Tibial nerve (tissue), 4 donors: Measurements from ENCODE around the gene TMEM178B. TPM values are rescaled to one million over a fixed set of nuclear protein-coding genes. Genes with fewer than 3 reads are reported as not detected.
"Not testable (repeated sequence)": the region's sequence is repeated elsewhere in the genome, so short reads cannot be mapped to it uniquely, and the experiment has no call there.

ENCODE experiments used
- DNase-seq, 2 donors: peaks; one replicate each; pipeline ENCODE4 v3.0.0-alpha.2; 2019; ENCODE audit warnings: low spot score in 2 of 2
- H3K27ac ChIP-seq, 4 donors: fragments of 200-600 bp; sonication (generic) in 3 of 4; one replicate each; pipeline ENCODE4 v1.5.1; 2017 to 2019; ENCODE audit warnings: mild to moderate bottlenecking in 1 of 4
- H3K27me3 ChIP-seq, 2 donors: fragments of 200-600 bp; sonication (generic) in 1 of 2; one replicate each; pipeline versions ENCODE4 v1.5.1 to v1.6.0; 2017 to 2019
- H3K36me3 ChIP-seq, 3 donors: fragments of 200-600 bp; sonication (generic); one replicate each; pipeline ENCODE4 v1.5.1; 2018 to 2019
- H3K4me1 ChIP-seq, 4 donors: fragments of 200-600 bp; sonication (generic) in 3 of 4; one replicate each; pipeline ENCODE4 v1.5.1; 2017 to 2019
- H3K4me3 ChIP-seq, 4 donors: fragments of 200-600 bp; sonication (generic) in 3 of 4; one replicate each; pipeline ENCODE4 v1.5.1; 2017 to 2019; ENCODE audit warnings: mild to moderate bottlenecking in 1 of 4, moderate library complexity in 1 of 4
- H3K9me3 ChIP-seq, 4 donors: fragments of 200-600 bp; sonication (generic) in 3 of 4; one replicate each; pipeline ENCODE4 v1.5.1; 2017 to 2019
- EP300 ChIP-seq, 2 donors: sonication (generic); formaldehyde crosslinking; IDR thresholded peaks; one replicate each; pipeline ENCODE4 v1.6.1; 2017; ENCODE audit warnings: antibody characterized with exemption in 2 of 2, mild to moderate bottlenecking in 1 of 2
- POLR2A ChIP-seq, 2 donors: fragments of 450-650 bp; IDR thresholded peaks; one replicate each; pipeline ENCODE4 v1.6.1; 2017; ENCODE audit warnings: antibody characterized with exemption in 2 of 2, mild to moderate bottlenecking in 2 of 2, moderate library complexity in 2 of 2
- WGBS, 2 donors: methylation state at CpG; one replicate each; pipeline ENCODE4 v1.1.5; 2018; 5-methylcytosine and 5-hydroxymethylcytosine counted together
- total RNA-seq, 4 donors: library from RNA; depleted of rRNA; stranded (reverse); fragments of >200 nt; gene quantifications; one replicate each; pipeline ENCODE4 v1.1.0, GENCODE V29; 2016
- TF ChIP-seq, protein P1 (sequence below), 5 experiments: fragments of 200-600 bp in 3 of 5; fragments of 450-650 bp in 2 of 5; sonication (generic) in 3 of 5; IDR thresholded peaks; one replicate each; pipeline ENCODE4 v1.5.1; 2016 to 2019; ENCODE audit warnings: antibody characterized with exemption in 5 of 5, mild to moderate bottlenecking in 3 of 5, moderate library complexity in 2 of 5

Gene TMEM178B
- total RNA-seq, 4 donors from 2014 or later = 0.30 to 0.78 (median 0.53) TPM

DNA sequence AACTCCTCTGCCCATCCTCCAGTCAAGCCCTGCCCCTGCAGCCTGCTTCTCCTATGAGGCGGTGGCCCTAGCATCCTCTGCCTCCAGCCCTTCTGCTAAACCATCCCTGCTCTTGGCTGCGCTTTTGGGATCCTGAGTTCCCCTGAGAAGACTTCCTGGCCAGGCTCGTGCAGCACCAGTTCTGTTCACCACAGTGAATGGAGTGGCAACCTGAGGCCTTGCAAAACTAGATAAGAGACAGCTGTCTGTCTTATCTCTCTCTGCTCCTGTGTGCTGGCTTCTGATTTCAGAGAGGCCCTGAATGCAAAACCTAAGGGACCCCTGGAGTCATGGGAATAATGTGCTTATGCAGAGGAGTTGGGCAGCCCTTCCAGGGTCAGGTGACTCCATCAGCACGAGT, 119.2 kb downstream of the TMEM178B start:
- Histone ChIP-seq H3K9me3 (peaks cover 0 to 18% (median 0%) of the 10 kb centered on the region in 4 donors), H3K4me1 (no peaks in the 10 kb centered on the region), H3K4me3 (no peak overlapping the region), H3K36me3 (no peaks in the 10 kb centered on the region), H3K27ac (no peak overlapping the region), H3K27me3 (no peaks in the 10 kb centered on the region)
- DNase-seq = no peak
- 83 to 92% methylated on average over 3 to 4 of the region's 4 CpGs for WGBS, 2 donors
- TF ChIP-seq EP300 (IDR thresholded peaks at IDR 0.05) (no peak), POLR2A (IDR thresholded peaks at IDR 0.05) (no peak)
- TF ChIP-seq, protein P1, sequence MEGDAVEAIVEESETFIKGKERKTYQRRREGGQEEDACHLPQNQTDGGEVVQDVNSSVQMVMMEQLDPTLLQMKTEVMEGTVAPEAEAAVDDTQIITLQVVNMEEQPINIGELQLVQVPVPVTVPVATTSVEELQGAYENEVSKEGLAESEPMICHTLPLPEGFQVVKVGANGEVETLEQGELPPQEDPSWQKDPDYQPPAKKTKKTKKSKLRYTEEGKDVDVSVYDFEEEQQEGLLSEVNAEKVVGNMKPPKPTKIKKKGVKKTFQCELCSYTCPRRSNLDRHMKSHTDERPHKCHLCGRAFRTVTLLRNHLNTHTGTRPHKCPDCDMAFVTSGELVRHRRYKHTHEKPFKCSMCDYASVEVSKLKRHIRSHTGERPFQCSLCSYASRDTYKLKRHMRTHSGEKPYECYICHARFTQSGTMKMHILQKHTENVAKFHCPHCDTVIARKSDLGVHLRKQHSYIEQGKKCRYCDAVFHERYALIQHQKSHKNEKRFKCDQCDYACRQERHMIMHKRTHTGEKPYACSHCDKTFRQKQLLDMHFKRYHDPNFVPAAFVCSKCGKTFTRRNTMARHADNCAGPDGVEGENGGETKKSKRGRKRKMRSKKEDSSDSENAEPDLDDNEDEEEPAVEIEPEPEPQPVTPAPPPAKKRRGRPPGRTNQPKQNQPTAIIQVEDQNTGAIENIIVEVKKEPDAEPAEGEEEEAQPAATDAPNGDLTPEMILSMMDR (IDR thresholded peaks at IDR 0.05) = no peak

DNA sequence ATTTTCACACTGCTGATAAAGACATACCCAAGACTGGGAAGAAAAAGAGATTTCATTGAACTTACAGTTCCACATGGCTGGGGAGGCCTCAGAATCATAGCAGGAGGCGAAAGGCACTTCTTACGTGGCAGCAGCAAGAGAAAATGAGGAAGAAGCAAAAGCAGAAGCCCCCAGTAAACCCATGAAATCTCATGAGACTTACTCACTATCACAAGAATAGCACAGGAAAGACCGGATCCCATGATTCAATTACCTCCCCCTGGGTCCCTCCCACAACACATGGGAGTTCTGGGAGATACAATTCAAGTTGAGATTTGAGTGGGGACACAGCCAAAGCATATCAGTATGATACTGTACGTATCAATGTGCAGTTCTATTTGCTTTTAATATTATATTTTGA, 121.9 kb downstream of the TMEM178B start:
- H3K9me3 ChIP-seq = peaks cover 0 to 18% (median 0%) of the 10 kb centered on the region in 4 donors
- WGBS, 2 donors = 80 to 83% methylated on average over 4 of the region's 4 CpGs
- not testable (repeated sequence) for H3K27ac ChIP-seq, H3K4me3 ChIP-seq, DNase-seq, H3K36me3 ChIP-seq, H3K4me1 ChIP-seq, H3K27me3 ChIP-seq

DNA sequence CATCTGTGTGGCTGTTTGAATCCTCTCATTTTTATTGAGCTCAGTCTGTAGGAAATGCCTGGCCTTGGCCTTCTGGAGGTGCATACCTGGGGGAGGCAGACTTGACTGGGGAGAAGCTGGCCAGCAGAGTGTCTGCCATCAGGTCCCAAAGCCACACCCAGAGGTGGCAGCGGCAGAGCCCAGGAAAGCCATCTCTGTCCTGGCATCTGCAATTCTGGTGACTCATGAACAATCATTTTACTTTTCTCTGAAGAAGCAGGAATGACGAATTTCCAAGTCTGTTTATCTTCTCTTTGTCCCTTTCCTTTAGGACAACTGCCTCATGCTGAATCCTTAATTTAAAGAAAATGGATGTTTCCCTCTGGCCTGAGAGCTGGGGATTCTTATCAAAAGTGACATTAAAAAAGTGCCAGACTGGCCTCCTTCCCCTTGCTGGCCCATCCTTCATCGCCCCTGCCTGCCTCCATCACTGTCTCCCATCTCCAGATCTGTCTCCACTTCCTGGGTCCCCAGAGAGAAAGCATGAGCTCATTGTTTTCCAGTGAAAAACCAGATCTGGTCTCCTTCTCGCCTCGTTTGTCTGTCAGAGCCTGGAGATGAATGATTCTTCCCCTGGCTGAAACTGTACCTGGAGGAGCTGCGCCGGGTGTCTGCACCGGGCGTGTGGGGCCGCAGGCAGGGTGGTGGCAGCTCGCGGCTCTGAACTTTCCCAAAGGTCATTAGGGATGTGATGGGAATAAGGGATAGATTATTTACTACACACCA, 124.5 kb downstream of the TMEM178B start:
- WGBS, 2 donors = 46 to 65% methylated on average over 12 of the region's 12 CpGs
- H3K9me3 ChIP-seq = peaks cover 0 to 18% (median 0%) of the 10 kb centered on the region in 4 donors
- no peak overlapping the region for H3K27ac ChIP-seq
- no peak for DNase-seq
- H3K4me1 ChIP-seq = no peaks in the 10 kb centered on the region
- no peaks in the 10 kb centered on the region for H3K36me3 ChIP-seq
- TF ChIP-seq, protein P1 (IDR thresholded peaks at IDR 0.05) = no peak
- TF ChIP-seq EP300 (IDR thresholded peaks at IDR 0.05) (no peak), POLR2A (IDR thresholded peaks at IDR 0.05) (no peak)
- H3K4me3 ChIP-seq = no peak overlapping the region
- H3K27me3 ChIP-seq = no peaks in the 10 kb centered on the region

DNA sequence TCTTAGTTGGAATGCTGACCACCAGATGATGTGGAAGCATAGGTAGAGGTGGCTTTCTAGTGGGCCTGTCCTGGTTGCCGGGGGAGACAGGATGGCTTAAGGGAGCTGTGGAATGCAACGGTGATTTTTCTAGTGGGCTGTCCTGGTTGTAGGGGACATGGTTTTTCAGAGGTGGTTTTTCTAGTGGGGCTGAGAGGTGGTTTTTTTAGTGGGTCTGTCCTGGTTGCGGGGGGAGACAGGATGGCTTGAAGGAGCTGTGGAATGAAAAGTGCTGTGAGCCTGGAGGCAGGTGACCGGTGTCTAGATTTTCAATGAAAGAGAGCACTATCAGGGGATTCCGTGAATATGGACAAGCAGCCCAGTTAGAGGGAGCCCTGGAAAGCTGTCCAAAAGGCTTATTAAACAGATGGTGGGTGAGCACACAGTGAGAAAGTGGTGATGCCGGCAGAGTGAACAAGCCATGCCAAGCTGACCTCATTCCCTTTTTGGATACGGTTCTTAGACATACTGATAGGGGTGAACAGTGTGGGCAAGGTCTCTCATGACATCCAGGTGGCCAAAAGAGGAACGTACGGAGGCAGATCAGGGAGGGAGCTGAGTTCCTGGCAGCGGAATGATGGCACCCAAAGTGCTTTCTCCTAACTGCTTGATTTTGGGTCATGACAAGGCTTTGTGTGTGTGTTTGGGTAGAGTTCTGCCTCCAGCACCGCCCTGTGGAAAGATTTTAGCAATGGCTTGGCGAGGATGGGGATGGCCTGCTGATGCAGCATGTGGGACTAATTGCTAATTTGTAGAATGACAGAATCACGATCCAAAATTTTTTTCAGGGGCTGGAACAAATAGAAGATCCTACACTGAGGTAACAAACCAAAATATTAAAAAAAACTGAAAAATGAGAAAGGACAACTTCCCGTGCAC, 126.6 kb downstream of the TMEM178B start:
- TF ChIP-seq POLR2A (IDR thresholded peaks at IDR 0.05) = no peak
- no peak for TF ChIP-seq EP300 (IDR thresholded peaks at IDR 0.05)
- TF ChIP-seq, protein P1 (IDR thresholded peaks at IDR 0.05) = no peak
- Histone ChIP-seq H3K4me1 (no peaks in the 10 kb centered on the region), H3K9me3 (peaks cover 0 to 3% (median 0%) of the 10 kb centered on the region in 4 donors), H3K27me3 (no peaks in the 10 kb centered on the region), H3K27ac (no peak overlapping the region), H3K36me3 (no peaks in the 10 kb centered on the region), H3K4me3 (no peak overlapping the region)
- no peak for DNase-seq
- 84 to 86% methylated on average over 14 of the region's 14 CpGs for WGBS, 2 donors

DNA sequence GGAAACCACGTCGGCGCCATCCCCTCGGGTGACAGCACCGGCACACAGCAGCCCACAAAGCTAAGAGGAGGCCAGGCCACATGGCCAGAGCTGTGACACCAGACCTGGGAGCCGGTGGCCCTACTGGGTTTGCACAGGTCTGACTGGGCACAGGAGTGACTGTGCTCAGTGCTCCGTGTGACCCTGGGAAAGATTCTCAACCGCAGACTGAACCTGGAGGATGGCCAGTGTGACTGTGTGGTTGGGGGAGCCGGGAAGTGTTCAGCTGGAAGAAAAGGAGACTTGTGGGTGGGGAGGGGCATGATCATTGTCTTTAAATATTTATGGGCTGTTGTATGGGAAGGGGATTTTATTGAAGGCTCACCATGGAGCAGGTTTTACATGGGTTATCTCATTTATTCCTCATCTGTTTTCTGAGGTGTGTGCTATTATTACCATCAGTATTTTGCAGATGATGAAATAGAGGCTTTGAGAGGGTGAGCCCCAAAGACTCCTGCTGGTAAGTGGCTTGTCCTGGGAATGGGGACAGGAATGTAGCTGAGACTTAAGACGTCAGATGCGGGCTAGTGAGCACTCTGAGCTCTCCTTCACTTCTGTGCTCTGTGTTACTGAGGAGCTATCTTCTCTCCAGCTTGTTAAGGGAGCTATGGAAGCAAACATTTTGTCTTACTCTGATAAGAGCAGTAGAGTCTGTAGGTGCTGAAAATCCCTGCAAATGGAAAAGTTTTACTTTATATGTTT, 127.5 kb downstream of the TMEM178B start:
- no peaks in the 10 kb centered on the region for H3K27me3 ChIP-seq
- DNase-seq = no peak
- TF ChIP-seq, protein P1 (IDR thresholded peaks at IDR 0.05) = no peak
- TF ChIP-seq POLR2A (IDR thresholded peaks at IDR 0.05) = no peak
- TF ChIP-seq EP300 (IDR thresholded peaks at IDR 0.05) = no peak
- no peaks in the 10 kb centered on the region for H3K9me3 ChIP-seq
- H3K27ac ChIP-seq = no peak overlapping the region
- H3K4me1 ChIP-seq = no peaks in the 10 kb centered on the region
- H3K4me3 ChIP-seq = no peak overlapping the region
- no peaks in the 10 kb centered on the region for H3K36me3 ChIP-seq
- WGBS, 2 donors = 73 to 77% methylated on average over 11 of the region's 11 CpGs
